ENCODE data around the gene CHRDL2.

The CHRDL2 gene

GRCh38 chr11:74748211-74749126, 17.2 kb upstream of the CHRDL2 start, which contains the start of gene RNF169:
RNF169 (plus strand) TSS chr11:74748849; CDS start chr11:74748881, 32 bp downstream.
- peak; percentile 98 for DNase-seq

GRCh38 chr11:74746868-74747267, 15.6 kb upstream of the CHRDL2 start:
- no peak for DNase-seq

GRCh38 chr11:74744277-74744676, 13.1 kb upstream of the CHRDL2 start:
- DNase-seq: no peak

DNA sequence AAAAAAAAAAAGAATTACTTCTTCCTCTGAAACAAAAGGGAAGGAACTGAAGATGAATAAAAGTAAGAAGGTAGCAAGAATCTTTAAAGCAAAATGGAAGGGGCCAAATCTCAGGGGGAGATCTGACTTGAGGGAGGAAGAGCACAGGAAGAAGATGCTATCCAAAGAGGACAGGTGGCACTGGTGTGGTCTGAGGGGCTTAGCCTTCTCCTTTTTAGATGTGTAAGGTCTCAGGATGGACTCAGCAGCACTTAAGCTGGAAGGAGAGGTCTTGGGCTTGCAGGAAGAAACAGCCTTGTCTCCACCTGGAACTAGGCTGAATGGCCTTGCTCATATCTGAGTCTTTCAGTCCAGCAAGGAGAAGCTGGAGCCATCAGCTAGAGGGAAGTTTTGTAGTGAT, 12.4 kb upstream of the CHRDL2 start:
- no peak for DNase-seq

DNA sequence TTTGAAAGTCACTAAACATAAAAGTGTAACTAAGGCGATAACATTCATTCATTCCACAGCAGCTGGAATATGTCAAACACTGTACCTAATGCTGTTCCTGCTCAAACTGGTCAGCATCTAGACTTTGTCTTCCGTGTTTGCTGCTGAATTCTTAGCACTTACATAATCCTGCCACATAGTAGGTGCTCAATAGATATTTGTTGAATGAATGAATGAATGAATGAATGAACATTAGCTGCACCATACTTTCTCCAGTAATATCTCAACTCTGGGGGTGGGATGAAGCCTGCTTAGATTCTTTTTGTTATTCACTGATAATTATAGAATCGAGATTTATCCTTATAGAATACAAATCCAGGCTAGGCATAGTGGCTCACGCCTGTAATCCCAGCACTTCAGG, 10.8 kb upstream of the CHRDL2 start:
- no peak for DNase-seq

DNA sequence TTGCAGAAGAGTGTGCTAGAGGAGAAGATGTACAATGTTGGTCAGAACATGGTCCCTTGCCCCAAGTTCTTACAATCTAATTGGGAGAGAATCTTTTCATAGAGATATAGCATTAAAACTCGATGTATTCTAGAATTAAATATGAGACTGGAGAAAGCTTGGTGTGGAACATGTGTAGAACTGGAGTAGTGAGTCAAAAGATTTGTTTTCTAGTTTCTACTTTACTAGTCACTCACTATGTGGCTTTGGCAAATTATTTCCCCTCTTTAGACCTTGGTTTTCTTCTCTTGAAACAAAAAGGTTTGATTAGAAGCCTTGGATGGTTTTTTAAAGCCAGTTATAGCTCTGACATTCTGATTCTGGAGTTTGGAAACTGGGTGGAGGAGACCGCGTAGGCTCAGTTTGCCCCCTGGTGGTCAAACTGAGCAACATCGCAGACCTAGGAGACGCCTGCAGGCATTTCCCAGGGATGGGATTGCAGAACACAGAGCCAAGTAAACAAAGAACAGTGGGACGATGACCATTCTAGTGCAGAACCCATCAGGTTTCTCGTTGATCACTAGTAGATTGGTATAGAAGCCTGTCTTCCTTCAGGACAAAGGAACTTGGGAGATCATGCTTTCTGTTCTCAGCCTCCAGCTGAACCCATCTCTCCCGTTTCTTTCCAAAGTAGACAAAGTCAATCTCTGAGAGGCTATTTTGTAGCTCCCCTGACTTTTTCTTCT, 8.5 kb upstream of the CHRDL2 start:
- DNase-seq: peak; percentile 62 to 63

- no peak for DNase-seq
Observed at GRCh38 chr11:74736031-74736430, 4.8 kb upstream of the CHRDL2 start.

DNA sequence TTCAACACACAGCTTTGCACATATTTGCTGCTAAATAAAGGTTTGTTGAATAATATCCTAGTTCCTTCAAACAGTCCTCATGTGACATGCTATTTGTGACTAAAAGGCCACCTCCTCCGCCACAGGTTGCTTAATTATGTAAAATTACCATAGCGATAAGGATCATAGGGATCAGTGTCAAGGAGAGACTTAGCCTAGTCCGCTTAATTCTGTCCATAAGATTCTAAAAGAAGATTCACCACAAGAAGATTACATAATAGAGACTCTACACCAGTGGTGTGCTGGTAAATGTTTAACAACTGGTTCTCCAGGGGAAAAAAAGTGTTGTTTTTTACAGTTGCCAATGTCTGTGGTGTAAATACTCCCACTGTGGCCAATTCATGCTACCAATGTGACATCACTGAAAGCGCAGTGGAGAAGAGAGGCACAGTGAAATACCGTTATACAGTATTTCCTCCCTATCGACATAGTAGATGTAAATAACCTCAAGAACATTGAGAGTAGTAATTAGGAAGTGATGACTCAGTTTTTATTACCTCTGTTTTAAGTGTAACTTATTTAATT, 4.2 kb upstream of the CHRDL2 start:
- DNase-seq: no peak

- no peak for DNase-seq
Observed at GRCh38 chr11:74734559-74734925, 3.3 kb upstream of the CHRDL2 start.

GRCh38 chr11:74730571-74731260, 510 bp downstream of the CHRDL2 start:
- no peak for DNase-seq

GRCh38 chr11:74729397-74729796, 1.8 kb downstream of the CHRDL2 start:
- DNase-seq: no peak

DNA sequence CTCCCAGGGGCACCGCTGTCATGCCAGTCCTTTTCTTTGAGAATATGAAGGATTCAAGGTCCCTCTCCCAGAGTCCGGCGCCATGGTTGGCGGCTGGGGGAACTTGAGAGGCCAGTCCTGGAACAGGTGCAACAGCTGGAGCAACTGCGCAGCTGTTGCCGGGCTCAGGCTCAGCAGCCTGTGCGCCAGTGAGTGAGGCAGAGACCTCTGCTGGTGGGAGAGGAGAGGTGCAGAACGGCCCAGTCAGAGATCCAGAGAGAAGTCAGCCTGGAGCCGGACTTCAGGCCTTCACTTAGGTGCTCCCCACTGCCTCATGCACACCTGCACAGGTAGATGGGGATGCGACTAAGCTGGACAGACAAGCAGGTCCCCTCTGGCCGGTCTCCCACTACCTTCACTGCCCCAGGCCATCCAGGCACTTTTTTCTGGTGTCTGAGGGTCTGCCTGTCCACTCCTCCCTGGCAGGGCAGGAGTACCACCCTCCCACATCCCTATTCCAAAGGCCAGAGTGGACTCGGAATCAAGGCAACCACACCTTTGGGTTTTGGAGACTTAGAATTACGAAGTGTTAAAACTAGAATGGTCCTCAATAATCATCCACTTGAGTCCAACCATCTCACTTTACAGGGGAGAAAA, 4.6 kb downstream of the CHRDL2 start:
- peak; percentile 87 to 91 for DNase-seq

DNA sequence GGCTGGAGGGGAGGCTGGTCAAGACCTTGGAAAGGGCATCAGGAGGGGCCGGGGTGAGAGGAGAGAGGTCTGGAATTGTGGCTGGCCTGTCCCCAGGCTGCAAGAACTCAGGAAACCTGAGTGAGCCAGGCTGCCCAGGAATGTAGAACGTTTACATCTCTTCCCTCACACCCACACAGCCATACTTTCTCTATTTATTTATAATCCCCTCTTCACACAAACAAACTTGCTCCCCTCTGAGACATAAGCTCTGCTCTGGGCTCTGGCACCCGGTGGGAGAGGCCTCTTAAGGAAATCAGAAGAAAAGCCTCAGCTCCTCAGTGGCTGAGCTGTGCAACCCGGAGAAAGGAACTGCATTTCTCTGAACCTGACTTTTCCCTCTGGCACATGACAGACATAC, 5.5 kb downstream of the CHRDL2 start:
- no peak for DNase-seq

GRCh38 chr11:74723511-74723910, 7.7 kb downstream of the CHRDL2 start:
- DNase-seq: no peak

DNA sequence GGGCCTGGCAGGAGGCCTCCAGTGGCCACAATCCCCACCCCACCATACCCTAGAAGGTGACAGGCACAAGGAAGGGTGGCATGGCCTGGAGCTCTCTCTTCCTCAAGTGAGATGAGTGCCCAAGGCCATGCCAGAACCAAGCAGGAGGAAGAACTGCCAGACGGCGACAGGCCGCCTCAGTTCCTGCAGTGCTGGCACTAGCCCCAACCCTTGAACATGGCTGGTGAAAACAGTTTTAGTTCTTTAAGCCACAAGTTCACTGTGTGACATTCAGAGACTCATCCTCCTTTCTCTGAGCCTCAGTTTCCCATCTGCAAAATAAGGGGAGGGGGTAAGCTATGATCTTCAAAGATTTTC, 9.8 kb downstream of the CHRDL2 start:
- no peak for DNase-seq

- no peak for DNase-seq
Observed at GRCh38 chr11:74720596-74721478, 10.4 kb downstream of the CHRDL2 start.

GRCh38 chr11:74719011-74719410, 12.2 kb downstream of the CHRDL2 start:
- DNase-seq: no peak

DNA sequence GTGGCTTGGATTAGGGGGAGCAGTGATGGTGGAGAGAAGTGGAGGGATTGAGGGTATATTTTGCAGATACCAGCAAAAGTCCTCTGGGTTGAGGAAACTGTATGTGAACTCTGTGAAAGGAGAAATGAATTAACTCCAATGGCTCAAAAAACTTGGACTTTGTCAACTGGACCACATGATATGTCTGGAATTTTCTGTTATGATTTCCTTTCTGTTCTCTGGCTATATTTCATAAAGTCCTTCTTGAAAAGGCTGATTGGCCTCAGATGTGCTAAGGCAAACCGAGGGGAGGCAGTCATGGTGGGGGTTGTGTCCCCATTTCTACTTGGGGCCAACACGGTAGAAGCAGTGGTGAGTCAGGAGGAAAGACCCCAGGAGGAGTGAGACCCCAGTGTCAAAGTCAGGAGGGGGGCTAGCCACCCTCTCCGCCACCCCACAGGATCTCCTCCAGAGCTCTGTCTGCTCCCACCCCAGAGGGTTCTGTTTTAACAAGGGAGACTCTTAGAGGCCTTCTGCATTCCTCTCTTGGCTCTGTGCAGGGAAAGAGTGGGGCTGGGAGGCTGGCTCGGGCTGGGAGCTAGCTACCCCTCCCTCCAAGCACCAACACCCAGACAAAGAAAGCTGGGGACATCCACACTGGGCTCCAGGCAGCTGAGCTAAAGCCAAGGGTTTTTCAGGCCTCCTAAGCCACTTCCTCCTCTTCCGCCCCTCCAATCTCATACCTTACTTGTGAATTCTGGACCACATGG, 13.8 kb downstream of the CHRDL2 start:
- DNase-seq: no peak

DNA sequence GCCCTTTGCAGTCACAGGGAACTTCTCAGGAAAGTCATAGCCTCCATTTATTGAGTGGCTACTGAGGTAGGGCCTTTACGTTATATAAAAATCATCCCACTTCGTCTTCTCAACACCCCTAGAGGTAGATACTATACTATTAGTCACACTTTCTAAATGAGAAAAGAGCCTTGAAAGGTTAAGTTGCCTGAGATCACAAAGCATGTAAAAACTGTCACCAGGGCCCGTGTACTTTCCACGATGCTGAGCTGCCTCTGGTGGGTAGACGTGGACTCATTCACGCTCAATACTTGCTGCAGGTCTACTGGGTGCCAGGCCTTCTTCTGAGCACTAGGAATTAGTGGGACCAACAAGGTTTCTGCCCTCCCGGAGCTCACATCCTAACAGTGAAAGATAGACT, 16.3 kb downstream of the CHRDL2 start:
- DNase-seq: no peak

- DNase-seq: no peak
Observed at GRCh38 chr11:74713686-74714085, 17.5 kb downstream of the CHRDL2 start.
